IPS DF 6.9 (cell line): ENCODE measurements around the gene CERS4.
"Not testable (repeated sequence)": the region's sequence is repeated elsewhere in the genome, so short reads cannot be mapped to it uniquely, and the experiment has no call there.

Source experiments
- DNase-seq: peaks from one replicate; pipeline ENCODE4 v3.0.0-alpha.2; 2013; ENCODE audit warnings: low read depth, low spot score
- H3K27ac ChIP-seq: one replicate; pipeline ENCODE4 v1.5.1; 2013; ENCODE audit warnings: low read length, control low read depth
- H3K27me3 ChIP-seq: 2 replicates; pipeline ENCODE4 v1.6.1; 2013; ENCODE audit warnings: mild to moderate bottlenecking, low read length; ENCODE audit not compliant: control insufficient read depth, insufficient read depth
- H3K36me3 ChIP-seq: 2 replicates; pipeline ENCODE4 v1.6.1; 2013; ENCODE audit warnings: low read length; ENCODE audit not compliant: control insufficient read depth, insufficient read depth
- H3K4me1 ChIP-seq: 2 replicates; pipeline ENCODE4 v1.6.1; 2013; ENCODE audit warnings: low read length; ENCODE audit not compliant: control insufficient read depth, insufficient read depth
- H3K4me3 ChIP-seq: 2 replicates; pipeline ENCODE4 v1.5.1; 2013; ENCODE audit warnings: mild to moderate bottlenecking, low read length
- H3K9me3 ChIP-seq: 2 replicates; pipeline ENCODE4 v1.6.1; 2013; ENCODE audit warnings: low read length, inconsistent platforms; ENCODE audit not compliant: control insufficient read depth, insufficient read depth
- whole genome bisulfite sequencing: extraction: QIAGEN DNeasy Blood & Tissue Kit; methylation state at CpG from one replicate; pipeline ENCODE4 v1.1.7; 2013; ENCODE audit warnings: mixed read lengths, missing lambda C conversion rate; ENCODE audit not compliant: insufficient read length, insufficient coverage; 5-methylcytosine and 5-hydroxymethylcytosine counted together

Gene CERS4

DNA sequence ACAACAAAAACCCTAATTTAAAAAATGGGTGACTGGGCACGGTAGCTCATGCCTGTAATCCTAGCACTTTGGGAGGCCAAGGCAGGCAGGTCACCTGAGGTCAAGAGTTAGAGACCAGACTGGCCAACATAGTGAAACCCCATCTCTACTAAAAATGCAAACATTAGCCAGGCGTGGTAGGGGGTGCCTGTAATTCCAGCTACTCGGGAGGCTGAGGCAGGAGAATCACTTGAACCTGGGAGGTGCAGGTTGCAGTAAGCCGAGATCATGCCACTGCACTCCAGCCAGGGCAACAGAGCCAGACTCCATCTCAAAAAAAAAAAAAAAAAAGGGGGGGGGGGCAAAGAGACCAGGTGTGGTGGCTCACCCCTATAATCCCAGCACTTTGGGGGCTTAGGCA, 55.1 kb downstream of the CERS4 start:
- no CpG with 5 or more reads among the region's 4 CpGs for WGBS
- not testable (repeated sequence) for DNase-seq, H3K4me1 ChIP-seq, H3K9me3 ChIP-seq, H3K36me3 ChIP-seq, H3K27me3 ChIP-seq, H3K4me3 ChIP-seq, H3K27ac ChIP-seq

GRCh38 chr19:8265872-8266271, 56.7 kb downstream of the CERS4 start:
- WGBS = no CpG with 5 or more reads among the region's 3 CpGs
- Histone ChIP-seq H3K4me3 (no peak overlapping the region), H3K4me1 (no peaks in the 10 kb centered on the region; the same call in 1 of the 2 replicates), H3K36me3 (no peaks in the 10 kb centered on the region), H3K27ac (no peak overlapping the region), H3K27me3 (no peaks in the 10 kb centered on the region), H3K9me3 (no peaks in the 10 kb centered on the region)
- no peak for DNase-seq

GRCh38 chr19:8269724-8270123, 60.6 kb downstream of the CERS4 start:
- H3K27me3 ChIP-seq = no peaks in the 10 kb centered on the region
- no peak overlapping the region for H3K27ac ChIP-seq
- DNase-seq = no peak
- WGBS = no CpG with 5 or more reads among the region's 3 CpGs
- H3K4me1 ChIP-seq = no peaks in the 10 kb centered on the region; the same call in 1 of the 2 replicates
- H3K9me3 ChIP-seq = no peaks in the 10 kb centered on the region
- no peak overlapping the region for H3K4me3 ChIP-seq
- H3K36me3 ChIP-seq = no peaks in the 10 kb centered on the region

- H3K4me3 ChIP-seq, DNase-seq, H3K27ac ChIP-seq, H3K27me3 ChIP-seq, H3K9me3 ChIP-seq, H3K36me3 ChIP-seq, H3K4me1 ChIP-seq: not testable (repeated sequence)
- no CpG with 5 or more reads among the region's 9 CpGs for WGBS
These were observed 67.3 kb downstream of the CERS4 start for GRCh38 chr19:8276508-8276907.

GRCh38 chr19:8291337-8291736, 82.2 kb downstream of the CERS4 start:
- H3K4me1 ChIP-seq, H3K27ac ChIP-seq, H3K36me3 ChIP-seq, H3K27me3 ChIP-seq, H3K4me3 ChIP-seq, H3K9me3 ChIP-seq, DNase-seq: not testable (repeated sequence)
- no CpG with 5 or more reads among the region's 9 CpGs for WGBS

DNA sequence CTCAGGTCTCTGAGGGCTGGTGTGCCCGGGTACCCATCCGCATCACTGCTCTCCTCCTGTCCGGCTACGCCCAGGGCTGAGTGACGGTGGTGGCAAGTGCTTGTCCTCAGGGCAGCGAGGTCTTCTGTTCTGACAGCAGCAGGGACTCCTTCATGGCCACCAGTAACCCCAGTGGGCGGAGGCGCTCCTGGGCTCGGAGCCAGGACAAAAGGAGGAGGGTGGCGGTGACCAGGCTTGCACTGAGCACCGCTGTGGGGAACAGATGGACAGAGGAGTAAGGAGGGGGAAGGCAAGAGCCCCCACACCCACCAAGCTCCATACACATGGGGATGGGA, 93.2 kb downstream of the CERS4 start:
- H3K36me3 ChIP-seq = peaks cover 10% of the 10 kb centered on the region
- no peak for DNase-seq
- no peaks in the 10 kb centered on the region for H3K9me3 ChIP-seq
- no CpG with 5 or more reads among the region's 11 CpGs for WGBS
- no peaks in the 10 kb centered on the region for H3K4me1 ChIP-seq
- no peak overlapping the region for H3K4me3 ChIP-seq
- no peaks in the 10 kb centered on the region for H3K27me3 ChIP-seq
- H3K27ac ChIP-seq = no peak overlapping the region

DNA sequence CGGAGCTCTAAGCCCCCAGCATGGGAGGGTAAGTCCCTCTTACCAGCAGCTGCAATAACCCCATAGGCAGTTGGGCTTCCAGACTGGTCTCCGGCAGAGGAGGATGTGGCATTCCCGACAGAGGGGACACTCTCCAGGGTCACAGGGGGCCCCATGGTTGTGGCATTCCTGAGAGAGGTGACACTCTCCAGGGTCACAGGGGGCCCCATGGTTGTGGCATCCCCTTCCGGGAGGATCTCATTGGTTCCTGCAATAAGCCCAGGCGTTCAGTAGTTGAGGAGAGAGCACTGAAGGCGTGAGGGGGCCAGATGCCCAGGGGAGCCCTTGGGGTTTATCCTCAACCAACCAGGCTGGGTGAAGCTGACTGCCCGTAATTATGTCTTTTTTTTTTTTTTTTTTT, 93.6 kb downstream of the CERS4 start:
- no peak for DNase-seq
- H3K27me3 ChIP-seq = no peaks in the 10 kb centered on the region
- H3K36me3 ChIP-seq = peaks cover 10% of the 10 kb centered on the region
- WGBS = no CpG with 5 or more reads among the region's 7 CpGs
- no peak overlapping the region for H3K4me3 ChIP-seq
- H3K9me3 ChIP-seq = no peaks in the 10 kb centered on the region
- H3K27ac ChIP-seq = no peak overlapping the region
- no peaks in the 10 kb centered on the region for H3K4me1 ChIP-seq

DNA sequence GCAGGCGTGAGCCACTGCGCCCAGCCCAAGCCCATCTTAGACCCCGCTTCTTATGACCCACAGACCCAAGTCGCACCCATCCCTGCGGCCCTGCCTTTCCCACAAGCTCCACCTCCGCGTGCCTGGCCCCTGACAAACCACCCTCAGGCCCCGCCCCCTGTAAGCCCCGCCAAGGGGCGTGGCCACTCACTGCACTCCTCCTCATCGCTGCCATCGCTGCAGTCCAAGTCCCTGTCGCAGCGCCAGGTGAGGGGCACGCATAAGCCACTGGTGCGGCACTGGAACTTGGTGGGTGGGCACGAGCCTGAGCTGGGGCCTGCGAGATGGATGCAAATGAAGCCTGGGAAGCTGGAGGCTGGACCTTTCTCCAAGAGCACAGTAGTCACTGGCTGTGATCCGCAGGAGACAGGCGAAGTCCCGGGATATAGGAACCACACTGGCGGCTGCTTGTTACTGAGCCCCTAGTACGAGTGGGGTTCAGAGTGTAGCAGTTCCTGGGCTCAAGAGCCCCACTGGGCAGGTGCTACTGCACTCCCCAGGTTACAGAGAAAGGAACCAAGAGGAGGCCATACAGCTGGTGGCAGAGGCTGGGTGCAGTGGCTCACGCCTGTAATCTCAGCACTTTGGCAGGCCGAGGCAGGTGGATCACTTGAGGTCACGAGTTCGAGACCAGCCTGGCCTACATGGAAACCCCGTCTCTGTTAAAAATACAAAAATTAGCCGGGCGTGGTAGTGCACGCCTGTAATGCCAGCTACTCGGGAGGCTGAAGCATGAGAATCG, 95.9 kb downstream of the CERS4 start:
- no peak for DNase-seq
- no peaks in the 10 kb centered on the region for H3K9me3 ChIP-seq
- no peaks in the 10 kb centered on the region for H3K27me3 ChIP-seq
- WGBS = no CpG with 5 or more reads among the region's 33 CpGs
- peaks cover 10% of the 10 kb centered on the region for H3K36me3 ChIP-seq
- no peaks in the 10 kb centered on the region for H3K4me1 ChIP-seq
- no peak overlapping the region for H3K27ac ChIP-seq
- no peak overlapping the region for H3K4me3 ChIP-seq

DNA sequence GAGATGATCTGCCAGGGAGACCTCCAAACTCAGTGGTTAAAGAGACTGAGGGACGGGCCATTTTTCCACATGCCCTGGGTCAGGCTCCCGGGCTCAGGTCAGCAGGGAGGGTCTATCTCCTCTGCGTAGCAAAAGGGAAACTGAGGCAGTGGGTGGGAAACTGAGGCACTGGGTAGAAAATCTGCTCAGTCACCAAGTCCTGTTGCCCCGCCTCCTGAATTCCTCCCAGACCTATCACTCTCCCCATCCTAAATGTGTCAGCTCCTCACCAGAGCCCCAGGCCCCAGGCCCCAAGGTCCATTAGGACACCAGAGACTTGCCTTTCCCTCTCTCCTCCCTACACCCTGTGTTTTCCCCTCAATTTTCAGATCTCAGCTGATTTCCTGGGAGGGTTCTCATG, 96.6 kb downstream of the CERS4 start:
- H3K4me1 ChIP-seq = no peaks in the 10 kb centered on the region
- H3K36me3 ChIP-seq = peaks cover 10% of the 10 kb centered on the region
- H3K27me3 ChIP-seq = no peaks in the 10 kb centered on the region
- no CpG with 5 or more reads among the region's 4 CpGs for WGBS
- no peaks in the 10 kb centered on the region for H3K9me3 ChIP-seq
- no peak for DNase-seq
- no peak overlapping the region for H3K4me3 ChIP-seq
- H3K27ac ChIP-seq = no peak overlapping the region

DNA sequence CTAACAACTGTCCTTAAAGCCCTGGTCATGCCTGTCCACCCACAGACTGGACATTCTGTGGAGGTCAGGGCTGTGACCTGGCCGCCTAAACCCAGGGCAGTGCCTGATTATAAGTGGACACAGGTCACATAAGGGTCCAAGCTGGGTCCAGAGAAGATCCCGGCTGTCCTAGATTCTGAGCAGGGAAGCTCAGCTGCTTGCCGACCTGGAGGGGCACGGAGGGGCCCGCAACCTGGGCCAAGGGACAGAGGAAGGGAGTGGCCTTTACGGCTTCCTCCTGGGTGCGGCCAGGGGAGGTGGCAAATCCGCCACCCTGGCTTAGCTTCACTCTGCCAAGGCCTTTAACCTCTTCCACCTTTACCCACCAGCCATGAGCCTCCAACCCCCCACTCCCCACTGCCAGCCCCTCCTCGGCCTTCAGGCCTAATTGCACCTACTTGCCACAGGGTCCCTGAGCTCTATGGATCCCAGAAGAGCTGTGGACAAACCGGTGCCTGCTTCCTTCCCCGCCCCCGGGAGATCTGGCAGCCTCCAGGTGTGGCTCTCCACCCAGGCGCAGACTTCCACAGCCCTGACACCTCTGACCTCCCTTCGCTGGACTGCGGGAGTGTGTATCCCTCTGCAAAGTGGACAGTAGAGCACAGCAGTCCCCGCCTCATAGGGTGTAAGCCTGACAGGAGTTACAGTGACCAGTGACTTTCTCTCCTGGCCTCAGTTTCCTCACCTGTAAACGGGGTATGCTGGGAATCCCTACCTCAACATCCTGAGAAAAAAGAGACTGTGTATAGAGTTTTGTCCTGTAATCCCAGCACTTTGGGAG, 97.3 kb downstream of the CERS4 start:
- no peak overlapping the region for H3K4me3 ChIP-seq
- no peak overlapping the region for H3K27ac ChIP-seq
- no peaks in the 10 kb centered on the region for H3K9me3 ChIP-seq
- no peaks in the 10 kb centered on the region for H3K4me1 ChIP-seq
- no peak for DNase-seq
- H3K36me3 ChIP-seq = peaks cover 13% of the 10 kb centered on the region
- H3K27me3 ChIP-seq = no peaks in the 10 kb centered on the region
- WGBS = no CpG with 5 or more reads among the region's 17 CpGs
